ENCODE measurements around the gene CSTPP1.

GRCh38 chr11:47184711-47185304 lies 248.2 kb downstream of the CSTPP1 start:
- no peak for TF ChIP-seq POLR2A (IDR thresholded peaks at IDR 0.05)
- no peak for TF ChIP-seq CTCF (IDR thresholded peaks at IDR 0.05)
